Panc1 (cell line): Measurements from ENCODE around the gene MCM5.

ENCODE experiments used
- CTCF ChIP-seq: fragments of 450-650 bp; IDR thresholded peaks from 2 replicates; pipeline ENCODE4 v1.5.1; 2017; ENCODE audit warnings: mild to moderate bottlenecking
- POLR2AphosphoS5 ChIP-seq: IDR thresholded peaks from 2 replicates; pipeline ENCODE4 v1.6.1; 2012; ENCODE audit warnings: mild to moderate bottlenecking, low read depth, low read length, moderate library complexity
- REST ChIP-seq, 2 experiments: IDR thresholded peaks; 2 replicates each; pipeline ENCODE4 v1.6.1; 2011 to 2012; ENCODE audit warnings: low read depth in 2 of 2, control low read depth in 1 of 2, low read length in 1 of 2, mild to moderate bottlenecking in 1 of 2, moderate library complexity in 1 of 2; ENCODE audit not compliant: insufficient read depth in 1 of 2

- TF ChIP-seq POLR2AphosphoS5 (no peak), CTCF (no peak), REST (IDR thresholded peaks at IDR 0.05; ENCODE audit: insufficient read depth in 1 of 2, low read depth in 2 of 2, low read length in 1 of 2) (no peak)
Measured at GRCh38 chr22:35404176-35404575, 4.2 kb downstream of the MCM5 start.
